T-helper 2 cell treated with Interferon-gamma antibody and Interleukin-4, amounts not matched to agents 100 ng/mL and 5 ng/mL, for 36 hours (primary cell): ENCODE data around the gene ADH6. TPM values are rescaled to one million over a fixed set of nuclear protein-coding genes. Genes with fewer than 3 reads are reported as not detected.
"Not testable (repeated sequence)": the region's sequence is repeated elsewhere in the genome, so short reads cannot be mapped to it uniquely, and the experiment has no call there.

Experiments
- intact Hi-C: fragments of 100-400 bp; cut with micrococcal nuclease; formaldehyde crosslinking; loops from one replicate; pipeline ENCODE4 v1.15.1; 2023
- total RNA-seq: library from RNA; stranded (reverse); gene quantifications from 2 replicates; pipeline ENCODE4 v1.2.3, GENCODE V29; 2022

Gene ADH6
- total RNA-seq, result not detected in 2 replicates

GRCh38 chr4:99219072-99219471, at the start of gene ADH6:
Gene ADH6, minus strand, starts transcription at chr4:99219246. Its CDS starts 94 bp downstream, at chr4:99219152.
- intact Hi-C loops, result no loop called here

- intact Hi-C loops, result no loop called here
Observed at GRCh38 chr4:99264927-99265326, 45.9 kb upstream of the ADH6 start.

GRCh38 chr4:99252746-99253145, 33.7 kb upstream of the ADH6 start:
- intact Hi-C loops, result no loop called here

- intact Hi-C loops, result no loop called here
Observed at GRCh38 chr4:99248714-99249113, 29.7 kb upstream of the ADH6 start.

GRCh38 chr4:99235955-99236354, 16.9 kb upstream of the ADH6 start:
- intact Hi-C loops, result no loop called here

- intact Hi-C loops, result no loop called here
Observed at GRCh38 chr4:99234331-99235010, 15.4 kb upstream of the ADH6 start.

GRCh38 chr4:99233397-99233796, 14.4 kb upstream of the ADH6 start:
- intact Hi-C loops, result not testable (repeated sequence)

GRCh38 chr4:99228706-99229105, 9.7 kb upstream of the ADH6 start:
- intact Hi-C loops, result not testable (repeated sequence)

GRCh38 chr4:99227646-99228045, 8.6 kb upstream of the ADH6 start:
- intact Hi-C loops, result not testable (repeated sequence)

GRCh38 chr4:99221980-99222379, 2.9 kb upstream of the ADH6 start:
- intact Hi-C loops, result no loop called here

GRCh38 chr4:99219479-99219878, 433 bp upstream of the ADH6 start:
- intact Hi-C loops, result no loop called here

- intact Hi-C loops, result no loop called here
Observed at GRCh38 chr4:99215521-99215920, 3.5 kb downstream of the ADH6 start.

GRCh38 chr4:99210789-99211188, 8.3 kb downstream of the ADH6 start:
- intact Hi-C loops, result no loop called here

- intact Hi-C loops, result no loop called here
Observed at GRCh38 chr4:99209671-99210070, 9.4 kb downstream of the ADH6 start.

- intact Hi-C loops, result no loop called here
Observed at GRCh38 chr4:99208719-99209075, 10.3 kb downstream of the ADH6 start.

- intact Hi-C loops, result no loop called here
Observed at GRCh38 chr4:99207911-99208718, 10.9 kb downstream of the ADH6 start.

- intact Hi-C loops, result no loop called here
Observed at GRCh38 chr4:99207069-99207743, 11.8 kb downstream of the ADH6 start.

- intact Hi-C loops, result no loop called here
Observed at GRCh38 chr4:99205153-99205979, 13.7 kb downstream of the ADH6 start.

GRCh38 chr4:99202536-99202935, 16.5 kb downstream of the ADH6 start:
- intact Hi-C loops, result no loop called here

- intact Hi-C loops, result no loop called here
Observed at GRCh38 chr4:99202094-99202493, 17.0 kb downstream of the ADH6 start.

- intact Hi-C loops, result no loop called here
Observed at GRCh38 chr4:99201690-99202089, 17.4 kb downstream of the ADH6 start.
